ENCODE results near the gene PARD3B. TPM values are rescaled to one million over a fixed set of nuclear protein-coding genes. Genes with fewer than 3 reads are reported as not detected.

Gene PARD3B
- total and polyA plus RNA-seq, 10 of the 15 experiments (the other 5 are each of a cell fraction or from before 2014, with no cell fraction given), result 0.01 to 0.54 (median 0.07) TPM; not detected in 7

GRCh38 chr2:205499006-205499405 is 953.7 kb downstream of the PARD3B start (continued):
- no peak for TF ChIP-seq BCLAF1 (IDR thresholded peaks at IDR 0.05)
- no peak for TF ChIP-seq GATAD2B (conservative IDR thresholded peaks at IDR 0.05; ENCODE audit: low read depth)
- TF ChIP-seq ZNF24 (IDR thresholded peaks at IDR 0.05), result no peak

- whole genome bisulfite sequencing (ENCODE audit: insufficient coverage, insufficient replicate concordance, low lambda C conversion rate, missing lambda C conversion rate), result 20% methylated on average over 4 of the region's 4 CpGs
- ChIA-PET SMC1A (ENCODE audit: uncharacterized antibody, unreplicated experiment) (no interaction called here), POLR2A (no interaction called here), CTCF (interaction anchor here (1.9 kb wide), 1 partner anchor 17 kb away, joined by 7 read pairs; no protein-coding TSS in a partner anchor), RAD21 (ENCODE audit: unreplicated experiment) (no interaction called here)
- no peak for FAIRE-seq
- Histone ChIP-seq H3K4me1 (ENCODE audit: control insufficient read depth, insufficient read depth, low read length) (no peaks in the 10 kb centered on the region), H3K27me3 (replicated peaks in 1 of 2; ENCODE audit: control insufficient read depth in 2 of 2, insufficient read depth in 2 of 2, low read length in 1 of 2) (no peaks in the 10 kb centered on the region), H3K9ac (ENCODE audit: control insufficient read depth, insufficient read depth, low read length) (no peak overlapping the region), H3K36me3 (ENCODE audit: control insufficient read depth in 2 of 2, insufficient read depth in 2 of 2, low read length in 1 of 2) (no peaks in the 10 kb centered on the region), H3K4me3 (no peak overlapping the region), H3K9me3 (replicated peaks; ENCODE audit: control insufficient read depth, insufficient read depth, low read length) (no peaks in the 10 kb centered on the region), H4K20me1 (ENCODE audit: control insufficient read depth, insufficient read depth) (no peaks in the 10 kb centered on the region), H3K27ac (ENCODE audit: control insufficient read depth, insufficient read depth) (no peak overlapping the region), H3K4me2 (ENCODE audit: control insufficient read depth, insufficient read depth) (no peak overlapping the region), H3K79me2 (ENCODE audit: control insufficient read depth, insufficient read depth, low read length) (no peaks in the 10 kb centered on the region), H2AFZ (ENCODE audit: control insufficient read depth, low read depth, low read length) (no peak overlapping the region)
- in situ Hi-C loops (cut with MboI) (no loop called here), intact Hi-C loops (cut with micrococcal nuclease; ENCODE audit: unreplicated experiment) (no loop called here)
- no peak for ATAC-seq
- BruUV-seq (replicated peaks), result no TSS peak
- no peak for DNase-seq (ENCODE audit: low read depth, low spot score)
- no peak for TF ChIP-seq POLR2AphosphoS2 (IDR thresholded peaks at IDR 0.05; ENCODE audit: low read depth, low read length)
- no peak for TF ChIP-seq RELB (IDR thresholded peaks at IDR 0.05; ENCODE audit: low read depth)
- TF ChIP-seq SMAD5 (IDR thresholded peaks at IDR 0.05; ENCODE audit: low read depth), result no peak
- no peak for TF ChIP-seq MTA2 (IDR thresholded peaks at IDR 0.05; ENCODE audit: low read depth)
- no peak for TF ChIP-seq REST (IDR thresholded peaks at IDR 0.05; ENCODE audit: low read depth, low read length)
- no peak for TF ChIP-seq MYC (IDR thresholded peaks at IDR 0.05; ENCODE audit: insufficient read depth, insufficient read length, insufficient replicate concordance, low read length, severe bottlenecking)
- no peak for TF ChIP-seq FOXM1 (IDR thresholded peaks at IDR 0.05; ENCODE audit: low read depth, low read length)
- TF ChIP-seq FOXK2 (IDR thresholded peaks at IDR 0.05), result no peak
- no peak for TF ChIP-seq SMAD1 (IDR thresholded peaks at IDR 0.05; ENCODE audit: low read depth, partially characterized antibody)
- TF ChIP-seq BCLAF1 (IDR thresholded peaks at IDR 0.05), result no peak
Observed at GRCh38 chr2:205500065-205500464, 954.8 kb downstream of the PARD3B start.
